Astrocyte (in vitro differentiated cells and primary cell): ENCODE results near the gene FCER1A. TPM values are rescaled to one million over a fixed set of nuclear protein-coding genes. Genes with fewer than 3 reads are reported as not detected.

Source experiments
- DNase-seq: peaks from one replicate; pipeline ENCODE4 v3.0.0-alpha.2; 2010; ENCODE audit warnings: low read depth
- FAIRE-seq: peaks from 2 replicates; lab custom pipeline; 2011; peaks lifted over from hg19 to GRCh38; lab: Jason Lieb, UNC
- H2AFZ ChIP-seq: 2 replicates; pipeline ENCODE4 v1.6.0; 2012; ENCODE audit warnings: low read depth, low read length, inconsistent platforms
- H3K27ac ChIP-seq: 2 replicates; pipeline ENCODE4 v1.5.1; 2011; ENCODE audit warnings: low read depth, low read length, inconsistent platforms
- H3K27me3 ChIP-seq: 2 replicates; pipeline ENCODE4 v1.6.0; 2011; ENCODE audit warnings: low read length, inconsistent platforms; ENCODE audit not compliant: insufficient read depth
- H3K36me3 ChIP-seq: 2 replicates; pipeline ENCODE4 v1.5.1; 2011; ENCODE audit warnings: low read length, inconsistent platforms; ENCODE audit not compliant: insufficient read depth
- H3K4me1 ChIP-seq: 2 replicates; pipeline ENCODE4 v1.5.1; 2011; ENCODE audit warnings: low read length, inconsistent platforms; ENCODE audit not compliant: insufficient read depth
- H3K4me2 ChIP-seq: 2 replicates; pipeline ENCODE4 v1.6.0; 2012; ENCODE audit warnings: low read length, inconsistent platforms
- H3K4me3 ChIP-seq: 2 replicates; pipeline ENCODE4 v1.5.1; 2011; ENCODE audit warnings: low read depth, mild to moderate bottlenecking, low read length, inconsistent platforms; ENCODE audit not compliant: insufficient read depth
- H3K79me2 ChIP-seq: 2 replicates; pipeline ENCODE4 v1.6.0; 2012; ENCODE audit warnings: mild to moderate bottlenecking, low read length, inconsistent platforms; ENCODE audit not compliant: insufficient read depth
- H3K9ac ChIP-seq: 2 replicates; pipeline ENCODE4 v1.6.0; 2012; ENCODE audit warnings: mild to moderate bottlenecking, low read length, inconsistent platforms
- H3K9me3 ChIP-seq: 2 replicates; pipeline ENCODE4 v1.5.1; 2012; ENCODE audit warnings: low read depth, mild to moderate bottlenecking, low read length, inconsistent platforms; ENCODE audit not compliant: insufficient read depth
- H4K20me1 ChIP-seq: 2 replicates; pipeline ENCODE4 v1.6.0; 2012; ENCODE audit warnings: low read length, inconsistent platforms; ENCODE audit not compliant: insufficient read depth
- H3K27ac Mint-ChIP-seq: one replicate; pipeline ENCODE4 v1.8.0; 2021; ENCODE audit warnings: mild to moderate bottlenecking, mixed read lengths; ENCODE audit not compliant: unreplicated experiment
- H3K27me3 Mint-ChIP-seq: one replicate; pipeline ENCODE4 v1.8.0; 2021; ENCODE audit warnings: low read depth, mixed read lengths; ENCODE audit not compliant: unreplicated experiment
- H3K36me3 Mint-ChIP-seq: one replicate; pipeline ENCODE4 v1.8.0; 2021; ENCODE audit warnings: low read depth, mixed read lengths; ENCODE audit not compliant: unreplicated experiment
- H3K4me1 Mint-ChIP-seq: one replicate; pipeline ENCODE4 v1.8.0; 2021; ENCODE audit warnings: low read depth, mixed read lengths; ENCODE audit not compliant: unreplicated experiment
- H3K4me3 Mint-ChIP-seq: one replicate; pipeline ENCODE4 v1.8.0; 2021; ENCODE audit warnings: mild to moderate bottlenecking, moderate library complexity, mixed read lengths; ENCODE audit not compliant: unreplicated experiment
- H3K9me3 Mint-ChIP-seq: one replicate; pipeline ENCODE4 v1.8.0; 2021; ENCODE audit warnings: mild to moderate bottlenecking, mixed read lengths; ENCODE audit not compliant: unreplicated experiment
- CTCF ChIP-seq: IDR thresholded peaks from 2 replicates; pipeline ENCODE4 v1.5.1; 2011; ENCODE audit warnings: low read depth, mild to moderate bottlenecking, inconsistent platforms, low read length, moderate library complexity; ENCODE audit not compliant: insufficient read depth
- EZH2 ChIP-seq: IDR thresholded peaks from 2 replicates; pipeline ENCODE4 v1.6.1; 2012; ENCODE audit warnings: mild to moderate bottlenecking, low read length, inconsistent platforms; ENCODE audit not compliant: insufficient read depth
- total RNA-seq: library from RNA; stranded (reverse); gene quantifications from 2 replicates; pipeline ENCODE4 v1.2.1, GENCODE V29; 2021

Gene FCER1A
- total RNA-seq, 1 donor from 2014 or later = not detected

GRCh38 chr1:159315381-159315780 is 13.2 kb downstream of the FCER1A start:
- H3K27ac Mint-ChIP-seq = no peak overlapping the region

GRCh38 chr1:159318784-159319551 is 16.8 kb downstream of the FCER1A start:
- DNase-seq (no peak), FAIRE-seq (no peak)
- Histone ChIP-seq H2AFZ (no peak overlapping the region), H3K4me1 (no peaks in the 10 kb centered on the region), H3K9me3 (no peaks in the 10 kb centered on the region), H3K36me3 (no peaks in the 10 kb centered on the region), H4K20me1 (no peaks in the 10 kb centered on the region), H3K79me2 (no peaks in the 10 kb centered on the region), H3K4me3 (no peak overlapping the region), H3K4me2 (no peak overlapping the region), H3K27ac (no peak overlapping the region), H3K9ac (no peak overlapping the region), H3K27me3 (no peaks in the 10 kb centered on the region)
- peaks cover 2% of the 10 kb centered on the region for H3K4me1 Mint-ChIP-seq
- no peaks in the 10 kb centered on the region for H3K27me3 Mint-ChIP-seq
- H3K9me3 Mint-ChIP-seq = peaks cover 3% of the 10 kb centered on the region
- no peaks in the 10 kb centered on the region for H3K36me3 Mint-ChIP-seq
- TF ChIP-seq EZH2 = no peak
- no peak for TF ChIP-seq CTCF
- no peak overlapping the region for H3K27ac Mint-ChIP-seq
- H3K4me3 Mint-ChIP-seq = no peak overlapping the region

More at GRCh38 chr1:159315381-159315780, 13.2 kb downstream of the FCER1A start:
- no peaks in the 10 kb centered on the region for H4K20me1 ChIP-seq
- H3K79me2 ChIP-seq = no peaks in the 10 kb centered on the region
- TF ChIP-seq CTCF = no peak
- no peak for TF ChIP-seq EZH2
- no peaks in the 10 kb centered on the region for H3K4me1 Mint-ChIP-seq
- no peak for FAIRE-seq
- H3K27me3 ChIP-seq = no peaks in the 10 kb centered on the region
- H3K4me3 Mint-ChIP-seq = no peak overlapping the region
- no peak overlapping the region for H2AFZ ChIP-seq
- no peaks in the 10 kb centered on the region for H3K4me1 ChIP-seq
- no peak overlapping the region for H3K27ac ChIP-seq
- no peak overlapping the region for H3K4me3 ChIP-seq
- DNase-seq = no peak
- H3K36me3 Mint-ChIP-seq = no peaks in the 10 kb centered on the region
- no peaks in the 10 kb centered on the region for H3K9me3 ChIP-seq
- H3K36me3 ChIP-seq = no peaks in the 10 kb centered on the region
- no peak overlapping the region for H3K9ac ChIP-seq
- H3K27me3 Mint-ChIP-seq = no peaks in the 10 kb centered on the region
- no peak overlapping the region for H3K4me2 ChIP-seq
- H3K9me3 Mint-ChIP-seq = peaks cover 3% of the 10 kb centered on the region

- no peaks in the 10 kb centered on the region for H3K4me1 ChIP-seq
- no peaks in the 10 kb centered on the region for H3K9me3 ChIP-seq
- Mint-ChIP-seq H3K27me3 (no peaks in the 10 kb centered on the region), H3K9me3 (no peaks in the 10 kb centered on the region), H3K36me3 (no peaks in the 10 kb centered on the region), H3K27ac (no peak overlapping the region), H3K4me3 (no peak overlapping the region), H3K4me1 (peaks cover 10% of the 10 kb centered on the region)
- H3K27ac ChIP-seq = no peak overlapping the region
- H3K36me3 ChIP-seq = no peaks in the 10 kb centered on the region
- H3K4me2 ChIP-seq = no peak overlapping the region
- FAIRE-seq (no peak), DNase-seq (no peak)
- H3K4me3 ChIP-seq = no peak overlapping the region
- no peaks in the 10 kb centered on the region for H4K20me1 ChIP-seq
- H3K9ac ChIP-seq = no peak overlapping the region
- TF ChIP-seq CTCF (no peak), EZH2 (no peak)
- H3K79me2 ChIP-seq = no peaks in the 10 kb centered on the region
- H3K27me3 ChIP-seq = no peaks in the 10 kb centered on the region
- no peak overlapping the region for H2AFZ ChIP-seq
These were observed 32.7 kb downstream of the FCER1A start for GRCh38 chr1:159334797-159335196.
